HG03520 (cell line): ENCODE data around the gene IRGC.
A peak's percentile ranks its signal among the peaks of the same experiment; 100 is the strongest.
"Not testable (repeated sequence)": the region's sequence is repeated elsewhere in the genome, so short reads cannot be mapped to it uniquely, and the experiment has no call there.

Experiments used
- ATAC-seq: cut with Tn5 transposase; IDR thresholded peaks from one replicate; pipeline ENCODE4 v1.9.1; 2021; ENCODE audit warnings: mild to moderate bottlenecking, moderate library complexity; ENCODE audit not compliant: unreplicated experiment

IRGC gene

DNA sequence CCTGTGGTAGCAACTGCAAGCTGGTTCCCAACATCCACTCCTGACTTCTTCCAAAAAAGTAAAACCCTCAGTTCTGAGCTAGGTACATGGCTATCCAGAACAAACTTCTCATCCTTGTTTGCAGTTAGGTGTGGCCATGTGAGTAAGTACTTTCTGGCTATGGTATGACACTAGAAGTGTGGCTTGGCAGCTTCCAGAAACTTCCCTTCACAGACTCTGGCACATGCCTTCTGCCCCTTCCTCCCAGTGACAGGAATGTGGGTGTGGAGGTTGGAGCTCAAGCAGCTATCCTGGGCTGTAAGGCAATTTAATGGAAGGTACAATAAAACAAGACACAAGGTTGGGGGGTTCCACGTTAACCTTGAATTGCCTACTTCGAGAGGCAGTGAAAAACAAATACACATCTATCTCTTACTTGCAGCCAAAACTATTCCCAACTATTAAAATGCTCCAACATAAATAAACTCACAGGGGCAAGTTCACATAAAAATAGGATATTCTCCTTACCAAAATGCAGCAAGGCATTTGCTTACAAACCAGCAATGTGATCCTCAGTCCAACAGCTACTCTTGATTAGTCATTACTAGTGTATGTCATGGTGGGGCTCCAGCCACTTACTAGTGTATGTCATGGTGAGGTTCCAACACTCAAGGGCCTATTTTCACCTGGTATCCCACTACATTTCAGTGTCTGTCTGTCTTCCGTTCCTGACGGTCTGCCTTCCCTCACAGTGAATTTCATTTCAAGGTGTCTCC is 35.8 kb downstream of the IRGC start:
- no peak for ATAC-seq

DNA sequence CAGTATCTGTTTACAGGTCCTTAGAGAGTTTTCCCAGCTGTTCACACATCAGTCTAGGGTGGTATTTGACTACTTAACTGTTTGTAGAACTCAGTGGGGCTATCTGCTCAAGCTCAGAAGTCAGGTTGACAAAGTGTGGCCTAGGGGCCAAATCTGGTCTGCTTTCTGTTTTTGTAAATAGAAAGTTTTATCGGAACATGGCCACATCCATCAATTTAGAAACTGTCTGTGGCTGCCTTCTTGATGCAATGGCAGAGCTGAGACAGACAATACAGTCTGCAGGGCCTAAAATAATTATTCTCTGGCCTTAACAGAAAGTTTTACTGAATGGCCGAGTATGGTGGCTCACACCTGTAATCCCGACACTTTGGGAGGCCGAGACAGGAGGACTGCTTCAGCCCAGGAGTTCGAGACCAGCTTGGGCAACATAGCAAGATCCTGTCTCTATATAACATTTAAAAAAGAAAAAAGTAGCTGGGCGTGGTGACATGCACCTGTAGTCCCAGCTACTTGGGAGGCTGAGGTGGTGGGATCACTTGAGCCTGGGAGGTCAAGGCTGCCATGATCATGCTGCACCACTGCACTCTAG is 36.5 kb downstream of the IRGC start:
- ATAC-seq = no peak

DNA sequence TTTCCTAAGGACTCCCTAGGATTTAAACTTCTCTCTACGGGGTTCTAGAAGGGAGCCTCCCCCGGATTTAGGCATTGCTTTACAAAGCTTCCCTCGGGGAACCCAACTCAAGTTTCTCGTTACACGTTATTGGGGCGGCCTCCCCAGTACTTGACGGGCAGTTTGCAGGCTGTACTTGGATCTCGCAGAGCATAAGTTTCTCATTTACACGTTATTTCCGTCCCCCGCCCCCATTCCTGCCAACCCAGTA is 38.3 kb downstream of the IRGC start:
- no peak for ATAC-seq

DNA sequence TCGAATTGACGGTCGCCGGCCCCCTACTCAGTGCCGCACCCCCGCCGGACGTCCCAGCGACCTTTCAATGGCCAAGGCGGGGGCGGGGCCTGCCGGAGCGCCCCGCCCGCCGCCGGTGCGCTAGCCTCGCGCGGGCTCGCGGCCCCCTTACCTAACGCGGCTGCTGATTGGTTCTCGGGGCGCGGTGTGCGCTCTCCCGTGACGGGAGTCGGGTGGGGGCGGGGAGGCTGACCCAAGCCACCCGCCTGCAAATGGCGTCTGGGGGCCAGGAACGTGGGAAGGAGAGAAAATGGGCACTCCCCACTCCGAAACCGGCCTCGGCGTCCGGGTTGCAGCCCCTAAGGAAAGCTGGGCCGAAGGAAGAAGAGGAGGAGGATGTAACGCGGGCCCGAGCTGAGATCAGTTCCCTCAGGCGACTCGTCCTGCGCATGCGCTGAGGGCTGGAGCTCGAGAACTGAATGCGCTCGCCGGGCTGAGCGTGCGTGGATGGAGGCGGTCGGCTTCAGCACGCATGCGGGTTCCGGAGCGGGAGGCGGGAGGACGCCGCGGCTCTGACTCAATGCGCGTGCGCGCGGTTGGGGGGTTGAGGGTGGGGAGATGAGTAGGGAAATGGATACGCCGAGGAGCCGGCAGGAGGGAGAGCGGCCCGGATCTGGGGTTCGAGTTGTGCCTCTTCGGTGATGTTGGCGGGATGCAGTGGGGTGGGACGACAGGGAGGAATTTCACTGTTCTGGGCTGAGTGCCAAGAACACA is 38.8 kb downstream of the IRGC start, which contains the start of gene SMG9:
SMG9 (minus strand) TSS at position 460 of the 753 bp plus-strand sequence. CDS start 4,221 bp downstream, outside the sequence.
- peak; percentile 54 for ATAC-seq

DNA sequence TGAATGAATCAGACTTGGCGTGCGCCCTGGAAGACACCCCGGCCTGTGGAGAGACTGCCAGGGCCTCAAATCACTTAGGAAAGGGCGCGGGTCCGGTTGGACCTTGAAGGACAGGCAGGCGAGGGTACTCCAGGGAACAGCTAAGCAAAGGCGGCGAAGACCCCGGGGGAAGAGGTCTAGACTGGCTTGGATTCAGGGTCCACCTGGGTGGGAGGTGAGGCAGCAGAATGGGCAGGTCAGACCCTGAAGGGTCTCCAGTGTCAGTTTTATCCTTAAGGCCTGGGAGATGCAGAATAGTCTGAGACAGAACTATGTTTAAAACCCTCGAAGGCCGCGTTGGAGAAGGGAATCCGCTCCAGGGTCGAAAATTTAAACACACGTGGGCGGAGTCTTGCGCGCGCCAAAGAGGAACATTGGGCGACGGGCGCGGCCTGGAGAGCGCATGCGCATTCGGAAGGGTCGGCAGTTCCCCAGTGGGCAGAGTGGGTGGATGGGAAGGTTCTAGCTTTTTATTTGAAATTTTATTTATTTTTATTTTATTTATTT is 39.5 kb downstream of the IRGC start:
- no peak for ATAC-seq

DNA sequence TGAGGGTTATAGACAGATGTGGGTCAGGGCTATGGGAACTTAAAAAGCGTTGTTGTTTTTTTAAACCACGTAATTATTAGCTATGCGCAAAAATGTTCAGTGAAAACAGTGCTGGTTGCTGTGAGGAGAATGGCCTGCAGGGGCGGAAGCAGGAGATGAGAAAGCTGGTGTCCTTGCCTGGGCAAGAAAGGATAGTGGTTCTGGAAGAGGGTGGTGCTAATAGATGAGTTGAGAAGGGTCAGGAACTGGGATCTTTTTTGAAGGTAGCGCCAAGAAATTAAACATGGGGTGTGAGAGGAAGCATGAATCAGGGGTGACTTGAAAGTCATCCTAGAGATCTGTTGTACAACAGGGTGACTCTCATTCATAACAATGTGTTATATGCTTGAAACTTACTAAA is 43.6 kb downstream of the IRGC start:
- no peak for ATAC-seq

DNA sequence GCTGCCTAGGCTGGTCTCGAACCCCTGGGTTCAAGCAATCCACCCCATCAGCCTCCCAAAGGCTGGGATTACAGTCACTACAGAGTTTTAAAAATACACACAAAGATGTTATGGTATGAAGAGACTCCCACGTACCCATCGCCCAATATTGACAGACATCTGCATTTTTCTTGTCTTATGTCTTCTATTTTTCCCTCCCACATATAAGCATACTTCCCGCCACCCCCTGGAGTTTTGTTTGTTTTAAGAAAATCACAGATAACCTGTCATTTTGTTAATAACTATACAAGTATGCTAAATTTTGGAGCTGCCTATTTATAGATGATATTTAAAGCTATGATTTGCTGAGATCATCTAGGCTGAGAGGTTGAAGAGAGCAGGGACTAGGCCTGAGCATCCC is 45.1 kb downstream of the IRGC start:
- ATAC-seq = no peak

DNA sequence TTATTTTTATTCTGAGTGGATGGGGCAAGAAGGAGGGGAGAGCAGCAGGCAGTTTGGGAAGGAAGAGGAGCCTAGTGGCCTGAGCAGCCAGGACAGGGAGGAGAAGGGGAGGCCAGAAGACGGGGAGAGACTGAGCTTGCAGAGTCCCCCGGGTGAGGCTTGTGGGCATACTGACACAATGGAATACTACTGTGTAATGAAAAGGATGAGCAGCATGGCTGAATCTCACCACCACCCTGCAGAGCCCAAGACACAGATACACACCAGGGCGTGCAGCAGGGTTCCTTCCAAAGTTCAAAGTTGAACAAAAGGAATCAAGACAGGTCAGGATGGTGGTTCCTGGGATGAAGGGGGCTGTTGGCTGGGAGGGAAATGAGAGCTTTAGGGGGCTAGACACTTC is 46.9 kb downstream of the IRGC start:
- ATAC-seq = no peak

DNA sequence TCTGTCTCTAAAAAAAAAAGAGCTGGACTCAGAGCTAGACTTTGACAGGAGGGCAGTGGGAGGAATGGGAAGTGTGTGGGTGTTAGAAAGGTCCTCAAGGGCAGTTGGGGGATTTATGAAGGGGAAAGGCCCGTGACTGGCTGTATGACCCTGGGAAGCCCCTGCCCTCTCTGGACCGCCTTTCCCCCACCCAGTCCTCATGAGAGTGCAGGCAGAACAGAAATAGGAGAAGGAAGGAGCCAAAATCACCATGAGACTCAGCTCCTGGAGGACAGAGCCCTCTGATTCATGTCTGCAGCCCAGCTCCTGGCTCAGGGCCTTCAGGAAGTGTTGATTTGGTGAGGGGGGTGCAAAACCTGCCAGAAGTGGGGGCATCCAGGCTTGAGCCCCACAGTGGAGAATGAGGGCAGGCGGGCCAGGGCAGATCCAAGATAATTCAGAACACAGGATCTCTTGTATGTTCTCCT is 47.6 kb downstream of the IRGC start:
- ATAC-seq = no peak

DNA sequence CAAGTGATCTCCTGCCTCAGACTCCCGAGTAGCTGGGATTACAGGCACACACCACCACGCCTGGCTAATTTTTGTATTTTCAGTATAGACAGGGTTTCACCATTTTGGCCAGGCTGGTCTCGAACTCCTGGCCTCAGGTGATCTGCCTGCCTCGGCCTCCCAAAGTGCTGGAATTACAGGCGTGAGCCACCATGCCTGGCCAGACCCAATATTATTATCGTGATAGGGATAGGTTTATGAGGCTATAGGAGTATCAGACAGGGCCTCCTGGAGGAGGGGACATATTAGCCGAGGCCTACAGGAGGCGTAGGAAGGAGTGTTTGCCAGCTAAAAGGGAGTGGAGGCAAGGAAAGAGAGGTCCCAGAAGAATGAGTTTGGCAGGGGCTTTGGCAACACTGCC is 48.8 kb downstream of the IRGC start:
- not testable (repeated sequence) for ATAC-seq

DNA sequence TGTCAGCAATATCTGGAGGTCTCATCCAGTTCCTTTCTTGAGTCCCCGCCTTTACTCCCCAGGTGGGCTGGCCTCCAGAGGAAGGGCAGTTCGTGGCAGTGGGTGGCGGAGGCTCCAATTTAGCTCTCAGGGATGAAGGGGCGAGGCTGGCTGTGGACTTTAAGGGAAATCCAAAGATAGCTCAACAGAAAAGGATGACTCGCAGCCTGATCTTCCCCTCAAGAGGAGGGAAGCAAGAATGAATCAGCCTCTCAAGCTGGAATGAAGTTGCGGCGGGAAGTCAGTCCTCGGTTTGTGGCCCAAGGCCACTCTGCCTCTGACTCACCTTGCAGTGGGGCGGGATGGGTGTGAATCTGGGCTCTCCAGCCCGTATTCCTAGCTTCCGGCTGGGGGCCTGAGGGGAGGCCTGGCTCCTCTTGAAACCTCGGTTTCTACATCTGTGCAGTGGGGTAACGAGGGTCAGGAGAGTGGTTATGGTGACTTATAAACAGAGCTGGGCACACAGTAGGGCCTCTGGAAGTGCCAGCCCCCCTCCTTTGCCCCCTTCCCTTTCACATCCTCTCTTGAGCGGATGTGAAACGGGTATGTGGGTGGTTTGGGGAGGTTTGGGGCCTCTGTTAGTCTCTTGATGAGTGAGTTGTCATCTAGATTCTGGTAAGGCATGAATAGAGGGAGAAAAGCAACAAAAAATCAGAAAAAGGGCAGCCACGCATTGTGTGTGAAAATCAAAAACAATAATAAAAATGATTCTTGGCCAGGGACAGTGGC is 49.4 kb downstream of the IRGC start:
- peak; percentile 67 for ATAC-seq

DNA sequence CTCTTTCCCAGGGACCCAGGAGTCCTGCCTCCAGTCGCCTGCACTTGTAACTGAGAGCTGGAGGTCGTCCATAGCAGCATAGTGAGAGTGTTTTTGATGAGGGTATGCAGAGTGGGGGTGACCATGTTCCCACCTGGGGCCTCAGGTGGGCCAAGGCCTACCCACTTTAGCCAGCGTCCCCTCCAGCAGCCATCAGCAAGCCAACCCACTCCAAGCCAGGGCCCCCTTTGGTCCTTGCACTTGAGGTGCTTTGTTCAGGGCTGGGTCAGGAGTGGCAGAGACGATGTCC is 50.8 kb downstream of the IRGC start:
- no peak for ATAC-seq

DNA sequence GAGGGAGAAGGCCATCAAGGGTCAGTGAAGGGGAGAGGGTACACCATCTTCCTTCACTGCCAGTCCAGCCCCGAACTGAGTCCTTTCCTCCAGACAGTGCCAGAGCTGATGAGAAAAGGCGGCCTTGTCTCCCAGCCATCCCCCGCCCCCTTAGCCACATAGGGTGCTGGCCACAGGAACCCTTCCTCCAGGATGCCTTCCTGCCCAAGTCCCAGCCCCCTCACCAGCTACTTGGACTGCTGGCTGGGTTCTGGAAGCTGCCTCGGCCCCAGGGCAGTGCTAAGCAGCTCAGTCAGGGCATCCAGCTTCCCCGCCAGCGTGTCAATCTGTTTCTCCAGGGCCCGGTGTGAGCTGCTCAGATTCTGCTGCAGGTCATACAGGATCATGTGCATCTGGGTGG is 51.4 kb downstream of the IRGC start:
- no peak for ATAC-seq

DNA sequence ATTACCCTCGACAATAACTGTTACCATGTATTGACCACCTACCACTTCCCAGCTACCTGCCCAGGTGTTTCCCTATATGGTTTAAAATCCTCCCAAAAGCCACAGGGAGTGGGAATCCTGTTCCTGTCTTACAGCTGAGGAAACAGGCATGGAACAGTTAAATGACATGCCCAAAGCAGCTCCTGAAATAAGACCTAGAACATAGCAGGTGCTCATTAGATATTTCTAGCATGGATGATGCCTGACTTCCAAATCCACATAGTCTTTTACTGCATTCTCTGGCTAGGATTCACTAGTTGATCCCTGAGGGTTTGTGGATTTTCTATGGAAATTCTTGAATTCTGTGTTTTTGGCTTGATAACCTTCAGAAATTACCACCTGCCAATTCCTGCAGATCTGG is 51.9 kb downstream of the IRGC start:
- ATAC-seq = no peak

DNA sequence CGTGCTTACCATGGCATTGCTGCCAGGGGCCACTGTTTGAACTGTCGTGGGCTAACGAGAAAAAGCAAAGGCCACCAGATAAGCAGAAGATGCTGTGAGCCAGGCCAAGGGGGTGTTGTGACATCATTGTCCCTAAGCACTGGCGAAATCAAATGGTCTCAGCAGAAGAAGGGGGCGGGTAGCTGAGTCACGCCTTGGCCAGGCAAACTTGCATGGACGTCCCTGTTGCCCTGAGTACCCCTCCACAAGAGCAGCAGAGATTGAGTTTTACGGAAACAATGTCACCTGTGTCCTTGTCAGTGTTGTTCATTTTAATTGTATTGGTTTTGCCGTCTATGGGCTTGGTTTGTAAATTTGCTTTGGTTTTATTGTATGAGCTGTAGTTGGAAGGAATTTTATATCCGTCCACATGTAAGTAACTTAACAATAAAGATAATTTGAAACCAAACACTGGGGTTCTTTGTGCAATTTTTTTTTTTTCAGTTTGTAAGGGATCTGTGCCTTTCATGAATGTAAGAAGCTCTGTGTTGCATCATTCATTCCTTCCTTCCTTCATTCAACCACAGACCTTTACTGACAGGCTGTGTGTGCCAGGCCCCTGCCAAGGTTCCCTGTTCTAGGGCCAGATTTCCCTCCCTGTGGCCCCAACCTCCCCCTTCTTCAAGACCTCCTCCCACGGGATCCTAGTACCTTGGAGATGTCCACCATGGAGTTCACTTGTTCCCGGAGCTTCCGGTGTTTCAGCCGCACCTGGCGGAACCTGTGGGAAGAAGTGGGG is 52.6 kb downstream of the IRGC start:
- ATAC-seq = no peak

DNA sequence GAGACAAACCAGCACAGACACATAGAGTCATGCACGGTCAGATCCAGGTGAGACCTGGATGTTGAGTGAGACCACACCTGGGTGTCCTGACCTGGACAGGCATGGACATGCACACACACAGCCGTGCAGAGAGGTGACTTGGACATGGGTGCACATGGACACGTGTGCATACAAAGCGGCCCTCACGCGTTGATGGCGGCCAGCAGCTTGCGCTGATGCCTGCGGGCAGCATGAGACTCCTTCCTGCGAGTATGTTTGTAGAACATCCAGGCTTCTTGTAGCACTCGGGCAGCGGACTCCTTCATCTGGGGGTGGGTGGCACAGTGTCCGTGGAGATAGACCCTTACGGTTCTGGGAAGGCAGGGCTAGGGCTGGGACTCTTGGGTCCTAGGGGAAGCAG is 53.4 kb downstream of the IRGC start:
- no peak for ATAC-seq
